Measurements from ENCODE around the gene BAIAP3. TPM values are rescaled to one million over a fixed set of nuclear protein-coding genes. Genes with fewer than 3 reads are reported as not detected.
A peak's percentile ranks its signal among the peaks of the same experiment; 100 is the strongest.

BAIAP3 gene
- total RNA-seq, 2 donors from 2014 or later, result 2.5 to 15.7 TPM

DNA sequence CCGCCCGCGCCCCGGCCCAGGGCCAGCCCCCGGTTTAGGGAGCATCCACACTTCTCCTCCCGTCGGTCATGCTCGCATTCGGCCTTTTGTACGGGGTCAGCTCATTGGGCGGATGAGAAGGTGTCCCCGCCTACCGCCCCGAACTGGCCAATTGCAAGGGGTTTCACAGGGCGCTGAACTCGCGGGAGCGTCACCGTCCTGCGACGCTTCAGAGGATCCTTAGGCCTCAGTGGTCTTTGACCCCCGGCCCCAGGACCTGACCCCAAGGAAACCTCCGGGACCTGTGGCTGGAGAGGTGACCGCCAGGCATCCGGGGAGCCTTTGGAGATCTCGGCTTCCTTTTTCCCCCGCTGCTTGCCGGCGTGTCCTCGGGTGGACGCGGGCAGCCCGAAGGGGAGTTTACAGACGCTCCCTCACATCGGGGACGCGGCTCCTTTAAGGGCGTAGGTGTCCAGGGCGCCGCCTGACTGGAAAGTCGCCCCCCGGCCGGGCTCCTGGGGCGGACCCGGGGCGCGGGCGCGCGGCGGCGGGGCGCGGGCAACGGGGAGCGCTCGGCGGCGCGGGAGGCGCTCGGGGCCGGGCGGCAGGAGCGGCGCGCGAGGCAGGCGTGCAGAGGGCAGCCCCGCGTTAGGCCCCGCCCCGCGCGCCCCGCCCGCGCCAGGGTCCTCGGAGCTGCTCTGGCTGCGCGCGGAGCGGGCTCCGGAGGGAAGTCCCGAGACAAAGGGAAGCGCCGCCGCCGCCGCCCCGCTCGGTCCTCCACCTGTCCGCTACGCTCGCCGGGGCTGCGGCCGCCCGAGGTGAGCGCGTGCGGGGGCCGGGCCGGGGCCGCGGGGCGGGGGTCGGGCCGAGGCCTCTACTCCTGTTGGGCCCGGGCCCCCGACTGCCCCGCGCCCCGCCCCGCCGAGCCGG is 24.2 kb upstream of the BAIAP3 start, which contains the start of gene UBE2I:
Gene UBE2I (plus strand): TSS at position 660 of the 909 bp plus-strand sequence. CDS start 4,395 bp downstream, outside the sequence.
- H3K9me3 ChIP-seq, result no peaks in the 10 kb centered on the region
- peak within 1 kb of the TSS; percentile 76 to 98 for H3K27ac ChIP-seq
- ATAC-seq (ENCODE audit: insufficient number of reproducible peaks, low FRiP score, low read depth) (peak; percentile 95), DNase-seq (ENCODE audit: low spot score) (peak; percentile 85)
- peak within 1 kb of the TSS; percentile 89 for H3K4me3 ChIP-seq
- no peaks in the 10 kb centered on the region for H3K27me3 ChIP-seq (replicated peaks; ENCODE audit: insufficient read depth)
- H3K36me3 ChIP-seq, result peaks cover 6% of the 10 kb centered on the region
- TF ChIP-seq, protein P1, sequence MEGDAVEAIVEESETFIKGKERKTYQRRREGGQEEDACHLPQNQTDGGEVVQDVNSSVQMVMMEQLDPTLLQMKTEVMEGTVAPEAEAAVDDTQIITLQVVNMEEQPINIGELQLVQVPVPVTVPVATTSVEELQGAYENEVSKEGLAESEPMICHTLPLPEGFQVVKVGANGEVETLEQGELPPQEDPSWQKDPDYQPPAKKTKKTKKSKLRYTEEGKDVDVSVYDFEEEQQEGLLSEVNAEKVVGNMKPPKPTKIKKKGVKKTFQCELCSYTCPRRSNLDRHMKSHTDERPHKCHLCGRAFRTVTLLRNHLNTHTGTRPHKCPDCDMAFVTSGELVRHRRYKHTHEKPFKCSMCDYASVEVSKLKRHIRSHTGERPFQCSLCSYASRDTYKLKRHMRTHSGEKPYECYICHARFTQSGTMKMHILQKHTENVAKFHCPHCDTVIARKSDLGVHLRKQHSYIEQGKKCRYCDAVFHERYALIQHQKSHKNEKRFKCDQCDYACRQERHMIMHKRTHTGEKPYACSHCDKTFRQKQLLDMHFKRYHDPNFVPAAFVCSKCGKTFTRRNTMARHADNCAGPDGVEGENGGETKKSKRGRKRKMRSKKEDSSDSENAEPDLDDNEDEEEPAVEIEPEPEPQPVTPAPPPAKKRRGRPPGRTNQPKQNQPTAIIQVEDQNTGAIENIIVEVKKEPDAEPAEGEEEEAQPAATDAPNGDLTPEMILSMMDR (IDR thresholded peaks at IDR 0.05), result no peak
- peaks cover 19 to 38% of the 10 kb centered on the region in 2 donors for H3K4me1 ChIP-seq (ENCODE audit: control insufficient read depth in 1 of 2, low read depth in 2 of 2)

DNA sequence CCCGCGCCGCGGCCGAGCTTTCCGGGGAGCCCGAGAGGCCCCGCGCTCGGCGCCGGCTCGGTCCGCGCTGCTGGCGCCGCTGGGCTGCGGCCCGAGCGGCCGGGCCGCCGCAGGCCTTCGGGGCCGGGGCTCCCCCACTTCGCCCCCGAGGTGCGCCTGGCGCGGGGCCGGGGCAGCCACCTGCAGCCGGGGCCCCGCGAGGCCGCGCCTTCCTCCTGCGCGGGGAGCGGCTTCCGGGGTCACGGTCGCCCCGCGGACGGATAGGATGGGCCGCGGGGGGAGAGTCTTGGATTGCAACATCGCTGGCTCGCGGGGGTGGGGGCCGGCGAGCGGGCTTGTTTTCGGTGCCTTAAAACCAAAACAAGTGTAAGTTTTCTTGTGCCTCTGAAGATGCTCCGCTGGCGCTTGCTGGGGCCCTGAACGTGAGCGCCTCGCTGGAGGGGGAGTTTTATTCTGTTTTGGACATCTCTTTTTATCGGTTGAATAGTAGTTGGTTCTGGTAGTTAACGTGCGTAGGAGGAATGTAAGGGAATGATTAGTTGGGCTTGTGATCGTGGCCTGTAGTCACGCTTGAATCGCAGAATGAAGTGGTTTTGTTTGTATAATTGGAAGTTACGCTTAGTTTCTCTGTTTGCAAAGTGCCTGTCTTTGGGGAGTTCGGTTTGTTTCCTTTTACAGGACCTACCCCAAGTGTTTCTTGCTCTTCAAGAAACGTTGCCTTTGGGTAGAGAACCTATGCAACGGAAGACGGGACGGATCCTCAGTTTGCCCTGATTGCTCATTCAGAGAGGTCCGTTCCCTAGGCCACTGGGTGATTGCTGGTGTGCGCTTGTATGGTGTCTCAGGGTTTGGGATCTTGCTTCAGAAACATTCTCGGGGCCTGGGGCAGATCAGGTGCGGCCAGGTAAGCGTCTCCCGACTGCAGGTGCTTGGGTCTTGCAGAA is 23.3 kb upstream of the BAIAP3 start:
- Histone ChIP-seq H3K9me3 (no peaks in the 10 kb centered on the region), H3K4me3 (peak overlapping the region; percentile 89), H3K27me3 (replicated peaks; ENCODE audit: insufficient read depth) (no peaks in the 10 kb centered on the region), H3K36me3 (peaks cover 15% of the 10 kb centered on the region), H3K27ac (no peak overlapping the region), H3K4me1 (ENCODE audit: control insufficient read depth in 1 of 2, low read depth in 2 of 2) (peaks cover 19 to 38% of the 10 kb centered on the region in 2 donors)
- no peak for DNase-seq (ENCODE audit: low spot score)
- TF ChIP-seq, protein P1 (IDR thresholded peaks at IDR 0.05), result no peak
- no peak for ATAC-seq (ENCODE audit: insufficient number of reproducible peaks, low FRiP score, low read depth)

DNA sequence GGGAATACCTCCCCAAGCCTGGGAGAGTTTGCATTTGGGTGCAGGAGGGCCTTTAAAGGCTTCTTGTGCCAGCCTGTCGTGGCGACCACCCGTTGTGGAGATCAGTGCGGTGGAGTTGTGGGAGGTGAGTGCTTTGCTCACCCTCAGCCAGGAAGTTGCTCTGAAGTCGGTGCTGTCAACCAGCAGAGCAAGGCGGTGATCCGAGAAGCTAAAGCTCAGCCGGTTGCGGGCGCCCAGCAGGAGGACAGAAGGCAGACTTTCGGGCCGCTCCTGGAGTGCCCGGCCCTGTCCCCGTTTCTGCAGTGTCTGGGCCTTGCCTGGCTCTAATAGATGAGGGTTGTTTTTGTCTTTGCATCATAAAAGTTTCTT is 22.6 kb upstream of the BAIAP3 start:
- TF ChIP-seq, protein P1 (IDR thresholded peaks at IDR 0.05), result no peak
- Histone ChIP-seq H3K27ac (no peak overlapping the region), H3K4me3 (peak overlapping the region; percentile 89), H3K4me1 (ENCODE audit: control insufficient read depth in 1 of 2, low read depth in 2 of 2) (peaks cover 19 to 38% of the 10 kb centered on the region in 2 donors), H3K36me3 (peaks cover 22% of the 10 kb centered on the region), H3K27me3 (replicated peaks; ENCODE audit: insufficient read depth) (no peaks in the 10 kb centered on the region), H3K9me3 (no peaks in the 10 kb centered on the region)
- ATAC-seq (ENCODE audit: insufficient number of reproducible peaks, low FRiP score, low read depth) (no peak), DNase-seq (ENCODE audit: low spot score) (no peak)

DNA sequence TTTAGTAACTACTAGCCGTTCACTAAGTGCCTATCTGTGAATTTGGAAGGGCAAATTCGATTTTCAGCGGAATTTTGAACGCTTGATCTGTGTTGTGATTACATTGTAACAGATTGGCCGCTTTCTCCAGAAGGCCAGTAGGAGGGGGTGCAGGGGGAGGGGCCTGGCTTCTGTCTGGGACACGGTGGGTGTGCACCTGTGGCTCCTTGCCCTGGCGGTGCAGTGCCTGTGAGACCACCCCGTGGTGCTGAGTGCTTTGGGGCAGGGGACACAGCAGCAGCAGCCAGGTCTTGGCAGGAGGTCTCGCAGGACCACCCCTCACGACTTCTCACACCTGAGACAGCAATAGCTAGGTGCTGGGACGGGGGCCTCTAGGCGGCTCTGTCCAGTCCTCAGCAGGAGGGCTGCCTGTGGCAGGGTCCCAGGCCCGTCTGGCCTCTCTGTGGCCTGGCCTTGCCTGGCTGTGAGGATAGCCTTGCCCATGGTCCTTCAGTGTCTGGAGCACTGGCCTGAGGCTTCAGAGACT is 22.2 kb upstream of the BAIAP3 start:
- ATAC-seq (ENCODE audit: insufficient number of reproducible peaks, low FRiP score, low read depth) (no peak), DNase-seq (ENCODE audit: low spot score) (no peak)
- TF ChIP-seq, protein P1 (IDR thresholded peaks at IDR 0.05), result no peak
- Histone ChIP-seq H3K4me1 (ENCODE audit: control insufficient read depth in 1 of 2, low read depth in 2 of 2) (peaks cover 19 to 38% of the 10 kb centered on the region in 2 donors), H3K36me3 (peaks cover 26% of the 10 kb centered on the region), H3K4me3 (peak overlapping the region; percentile 89), H3K27ac (no peak overlapping the region), H3K9me3 (no peaks in the 10 kb centered on the region), H3K27me3 (replicated peaks; ENCODE audit: insufficient read depth) (no peaks in the 10 kb centered on the region)
